Measurements from ENCODE around the gene HVCN1.
A peak's percentile ranks its signal among the peaks of the same experiment; 100 is the strongest.
"Not testable (repeated sequence)": the region's sequence is repeated elsewhere in the genome, so short reads cannot be mapped to it uniquely, and the experiment has no call there.

Gene HVCN1

GRCh38 chr12:110606253-110606611 is 82.7 kb downstream of the HVCN1 start:
- no peak for TF ChIP-seq EZH2 (IDR thresholded peaks at IDR 0.05)
- no peak for TF ChIP-seq POLR2AphosphoS5 (IDR thresholded peaks at IDR 0.05; ENCODE audit: borderline replicate concordance, low read depth, low read length)
- TF ChIP-seq FOXP2 (optimal IDR thresholded peaks at IDR 0.05; ENCODE audit: control extremely low read depth, extremely low read length, insufficient read depth): no peak
- H3K4me3 ChIP-seq: no peak overlapping the region
- H3K36me3 ChIP-seq (ENCODE audit: insufficient read depth, low read length): no peaks in the 10 kb centered on the region
- DNase-seq (ENCODE audit: low read depth, low spot score): no peak
- H3K9ac ChIP-seq (ENCODE audit: insufficient read length): no peak overlapping the region
- H3K27ac ChIP-seq: no peak overlapping the region
- no peaks in the 10 kb centered on the region for H3K9me3 ChIP-seq (ENCODE audit: low read depth, low read length)

GRCh38 chr12:110602085-110602814 is 86.7 kb downstream of the HVCN1 start:
- H3K9me3 ChIP-seq (ENCODE audit: low read depth, low read length); H3K9ac ChIP-seq (ENCODE audit: insufficient read length); H3K4me3 ChIP-seq; H3K27ac ChIP-seq; DNase-seq (ENCODE audit: low read depth, low spot score); H3K36me3 ChIP-seq (ENCODE audit: insufficient read depth, low read length): not testable (repeated sequence)

- peak; percentile 52 for DNase-seq (ENCODE audit: low read depth, low spot score)
- Histone ChIP-seq H3K9ac (ENCODE audit: insufficient read length) (no peak overlapping the region), H3K9me3 (ENCODE audit: low read depth, low read length) (no peaks in the 10 kb centered on the region), H3K36me3 (ENCODE audit: insufficient read depth, low read length) (no peaks in the 10 kb centered on the region), H3K27ac (no peak overlapping the region), H3K4me3 (no peak overlapping the region)
- TF ChIP-seq EZH2 (IDR thresholded peaks at IDR 0.05) (no peak), POLR2AphosphoS5 (IDR thresholded peaks at IDR 0.05; ENCODE audit: borderline replicate concordance, low read depth, low read length) (no peak), FOXP2 (optimal IDR thresholded peaks at IDR 0.05; ENCODE audit: control extremely low read depth, extremely low read length, insufficient read depth) (no peak)
Observed at GRCh38 chr12:110600254-110600653, 88.7 kb downstream of the HVCN1 start.

GRCh38 chr12:110599334-110599733 is 89.6 kb downstream of the HVCN1 start:
- H3K9me3 ChIP-seq (ENCODE audit: low read depth, low read length): no peaks in the 10 kb centered on the region
- DNase-seq (ENCODE audit: low read depth, low spot score): no peak
- no peaks in the 10 kb centered on the region for H3K36me3 ChIP-seq (ENCODE audit: insufficient read depth, low read length)
- H3K9ac ChIP-seq (ENCODE audit: insufficient read length): no peak overlapping the region
- H3K4me3 ChIP-seq: no peak overlapping the region
- no peak overlapping the region for H3K27ac ChIP-seq
- TF ChIP-seq EZH2 (IDR thresholded peaks at IDR 0.05) (no peak), FOXP2 (optimal IDR thresholded peaks at IDR 0.05; ENCODE audit: control extremely low read depth, extremely low read length, insufficient read depth) (no peak), POLR2AphosphoS5 (IDR thresholded peaks at IDR 0.05; ENCODE audit: borderline replicate concordance, low read depth, low read length) (no peak)
